ENCODE data around the gene PRRG3.

Gene PRRG3

DNA sequence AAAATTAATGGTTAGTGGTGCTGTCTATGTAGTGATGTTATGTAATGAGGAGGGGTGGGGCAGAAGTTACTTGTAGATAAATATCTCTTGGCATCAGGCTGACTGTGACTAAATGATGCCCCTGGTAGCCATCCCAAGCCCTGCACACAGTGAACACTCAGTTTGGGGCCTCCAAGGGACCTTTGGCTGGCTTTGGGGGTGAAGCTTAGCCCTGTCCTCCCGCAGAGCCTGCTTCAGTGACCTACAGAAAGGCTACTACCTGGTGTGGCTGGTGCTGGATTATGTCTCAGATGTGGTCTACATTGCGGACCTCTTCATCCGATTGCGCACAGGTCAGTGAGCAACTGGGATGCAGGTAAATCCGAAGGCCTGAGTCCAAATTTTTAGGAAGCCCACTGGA lies 47.1 kb downstream of the PRRG3 start:
- no peak for DNase-seq (ENCODE audit: low read depth in 4 of 4, low spot score in 1 of 4)

DNA sequence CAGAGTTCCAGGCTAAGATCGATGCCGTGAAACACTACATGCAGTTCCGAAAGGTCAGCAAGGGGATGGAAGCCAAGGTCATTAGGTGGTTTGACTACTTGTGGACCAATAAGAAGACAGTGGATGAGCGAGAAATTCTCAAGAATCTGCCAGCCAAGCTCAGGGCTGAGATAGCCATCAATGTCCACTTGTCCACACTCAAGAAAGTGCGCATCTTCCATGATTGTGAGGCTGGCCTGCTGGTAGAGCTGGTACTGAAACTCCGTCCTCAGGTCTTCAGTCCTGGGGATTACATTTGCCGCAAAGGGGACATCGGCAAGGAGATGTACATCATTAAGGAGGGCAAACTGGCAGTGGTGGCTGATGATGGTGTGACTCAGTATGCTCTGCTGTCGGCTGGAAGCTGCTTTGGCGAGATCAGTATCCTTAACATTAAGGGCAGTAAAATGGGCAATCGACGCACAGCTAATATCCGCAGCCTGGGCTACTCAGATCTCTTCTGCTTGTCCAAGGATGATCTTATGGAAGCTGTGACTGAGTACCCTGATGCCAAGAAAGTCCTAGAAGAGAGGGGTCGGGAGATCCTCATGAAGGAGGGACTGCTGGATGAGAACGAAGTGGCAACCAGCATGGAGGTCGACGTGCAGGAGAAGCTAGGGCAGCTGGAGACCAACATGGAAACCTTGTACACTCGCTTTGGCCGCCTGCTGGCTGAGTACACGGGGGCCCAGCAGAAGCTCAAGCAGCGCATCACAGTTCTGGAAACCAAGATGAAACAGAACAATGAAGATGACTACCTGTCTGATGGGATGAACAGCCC lies 48.6 kb downstream of the PRRG3 start:
- DNase-seq (ENCODE audit: low read depth in 4 of 4, low spot score in 1 of 4): no peak

DNA sequence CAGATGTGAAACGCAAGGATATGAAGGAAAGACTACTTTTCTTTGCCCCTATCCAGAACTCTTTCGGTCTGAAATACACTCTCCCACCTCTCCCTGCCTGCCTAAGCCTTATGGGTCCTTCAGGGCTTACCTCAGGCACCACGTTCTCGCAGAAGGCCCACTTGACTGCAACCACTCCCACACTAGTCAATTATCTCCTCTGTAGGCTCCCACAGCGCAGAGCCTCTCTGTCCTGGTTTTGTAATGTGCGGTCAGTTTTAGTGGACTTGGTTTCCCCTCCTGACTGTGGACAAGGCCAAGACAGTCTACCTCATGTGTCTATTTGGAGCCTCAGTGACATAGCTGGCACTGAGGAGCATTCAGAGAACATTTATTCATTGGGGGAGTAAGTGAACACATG lies 50.4 kb downstream of the PRRG3 start:
- DNase-seq (ENCODE audit: low read depth in 4 of 4, low spot score in 1 of 4): no peak

DNA sequence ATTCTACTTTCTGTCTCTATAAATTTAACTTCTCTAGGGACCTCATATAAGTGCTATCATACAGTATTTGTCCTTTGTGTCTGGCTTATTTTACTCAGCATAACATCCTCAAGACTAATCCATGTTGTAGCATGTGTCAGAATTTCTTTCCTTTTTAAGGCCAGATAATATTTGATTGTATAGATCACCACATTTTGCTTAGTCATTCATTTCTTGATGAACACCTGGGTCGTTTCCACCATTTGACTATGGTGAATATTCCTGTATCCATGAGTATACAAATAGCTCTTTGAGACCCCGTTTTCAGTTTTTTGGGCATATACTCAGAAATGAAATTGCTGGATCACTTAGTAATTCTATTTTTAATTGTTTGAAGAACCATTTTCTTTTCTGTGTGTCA lies 51.2 kb downstream of the PRRG3 start:
- no peak for DNase-seq (ENCODE audit: low read depth in 4 of 4, low spot score in 1 of 4)

DNA sequence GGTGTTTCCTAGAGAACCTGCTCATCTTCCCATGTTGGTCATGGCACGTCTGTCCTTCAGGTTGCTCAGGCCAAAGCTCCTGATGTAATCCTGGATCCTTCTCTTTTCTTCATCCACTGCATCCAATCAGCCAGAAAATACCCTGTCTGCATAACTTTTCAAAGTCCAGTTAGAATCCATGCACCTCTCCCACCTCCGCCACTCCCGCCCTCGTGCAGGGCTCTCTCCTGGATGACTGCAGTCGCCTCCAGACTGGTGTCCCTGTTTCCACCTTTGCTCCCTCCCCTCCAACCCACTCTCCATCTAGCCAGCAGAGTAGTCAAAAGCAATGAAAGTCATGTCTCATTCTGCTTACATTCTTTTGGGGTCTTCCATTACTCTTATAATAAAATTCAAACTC lies 55.3 kb downstream of the PRRG3 start:
- no peak for DNase-seq (ENCODE audit: low read depth in 4 of 4, low spot score in 1 of 4)

DNA sequence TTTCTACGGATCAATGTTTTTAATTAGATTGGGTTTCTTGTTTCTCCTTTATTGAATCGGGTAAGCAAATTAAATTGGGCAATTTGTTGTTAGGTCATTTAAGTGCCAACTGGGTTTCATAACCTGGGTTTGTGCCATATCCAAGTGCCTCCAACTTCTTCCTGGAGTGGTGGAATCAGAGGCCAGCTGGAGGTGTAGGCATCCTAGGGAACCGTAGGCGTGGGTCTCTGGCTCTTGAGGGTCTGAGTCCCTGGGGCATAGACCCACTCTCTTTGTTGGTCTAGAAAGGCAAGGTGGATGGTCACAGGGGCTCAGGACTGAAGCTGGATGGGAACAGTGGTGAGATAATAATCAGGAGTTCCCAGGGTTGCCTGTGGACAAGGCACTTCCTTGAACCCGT lies 57.6 kb downstream of the PRRG3 start:
- no peak for DNase-seq (ENCODE audit: low read depth in 4 of 4, low spot score in 1 of 4)

DNA sequence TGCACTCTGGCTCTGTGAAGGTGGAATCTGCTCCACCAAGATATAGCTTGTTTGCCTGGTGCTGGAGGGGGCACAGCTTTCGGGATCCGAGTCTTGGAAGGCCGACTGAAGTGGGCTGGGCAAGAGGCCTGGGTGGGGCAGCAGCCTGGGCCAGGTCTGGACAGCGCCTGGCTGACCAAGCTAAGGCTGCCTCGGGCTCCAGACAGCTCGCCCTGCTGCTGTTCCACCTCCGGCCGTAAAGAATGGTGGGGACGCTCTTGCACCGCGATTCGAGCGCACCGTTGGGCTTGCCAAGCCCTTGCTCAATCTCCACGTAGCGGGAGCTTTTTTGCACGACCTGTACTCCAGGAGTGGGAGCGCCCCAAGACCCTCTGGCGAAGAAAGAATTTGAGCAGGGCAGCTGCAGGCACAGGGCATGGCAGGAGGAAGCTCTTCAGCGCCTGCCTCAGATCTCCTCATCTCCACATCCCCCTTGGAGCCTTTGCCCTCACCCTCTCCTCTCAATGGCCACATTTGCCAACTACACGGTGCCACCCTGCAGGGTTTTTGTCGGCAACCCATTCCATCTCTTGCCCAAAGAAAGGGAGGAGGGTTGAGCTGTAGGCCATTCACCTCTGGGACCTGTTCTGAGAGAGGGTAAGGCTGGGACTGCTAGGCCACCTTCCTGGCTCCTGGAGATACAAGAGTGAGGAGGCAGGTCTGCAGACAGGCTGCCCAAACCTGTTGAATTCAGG lies 58.2 kb downstream of the PRRG3 start:
- DNase-seq (ENCODE audit: low read depth in 4 of 4, low spot score in 1 of 4): no peak

DNA sequence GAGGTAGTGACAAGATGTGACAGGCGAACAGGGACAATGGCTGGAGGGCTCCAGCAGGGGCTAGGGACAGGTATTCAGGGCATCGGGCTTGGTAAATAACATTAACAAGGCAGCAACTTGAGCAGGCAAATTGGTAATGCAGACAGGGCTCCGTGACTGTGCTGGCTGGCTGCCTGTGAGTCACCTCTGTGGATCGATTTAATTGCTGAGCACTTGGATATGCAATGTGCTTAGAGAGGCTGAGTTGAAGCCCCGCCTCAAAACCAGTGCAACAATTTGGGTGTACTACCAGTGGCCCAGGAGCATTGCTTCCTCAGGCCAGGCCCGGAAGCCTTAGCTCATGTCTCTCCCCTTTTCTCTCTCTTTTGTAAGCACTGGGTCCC lies 58.8 kb downstream of the PRRG3 start:
- no peak for DNase-seq (ENCODE audit: low read depth in 4 of 4, low spot score in 1 of 4)

DNA sequence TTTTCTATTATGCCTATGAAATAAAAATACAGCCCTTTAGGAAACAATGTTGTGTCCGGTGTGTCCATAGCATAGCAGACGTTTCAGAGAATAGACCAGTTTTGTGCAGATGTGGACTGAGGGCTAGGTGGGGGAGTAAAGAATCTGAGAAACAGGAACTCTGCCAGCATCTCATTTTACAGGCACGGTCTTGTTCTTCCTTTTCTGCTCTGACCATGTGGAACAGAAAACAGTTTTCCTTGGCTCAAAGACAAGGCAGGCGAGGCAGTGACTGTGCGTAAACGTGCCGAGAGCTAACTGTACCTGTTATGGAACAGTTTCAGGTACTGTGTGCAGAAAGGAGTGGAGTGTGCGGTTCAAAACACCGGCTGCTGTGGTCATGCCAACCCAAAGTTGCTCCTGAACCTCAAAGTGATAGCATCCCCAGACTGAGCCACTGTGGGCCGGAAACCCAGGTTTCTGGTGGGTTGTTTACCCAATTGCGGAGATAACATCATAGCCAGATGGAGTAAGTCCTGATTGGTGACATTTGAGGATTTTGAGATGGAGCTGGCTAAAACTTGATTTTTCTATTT lies 59.5 kb downstream of the PRRG3 start:
- no peak for DNase-seq (ENCODE audit: low read depth in 4 of 4, low spot score in 1 of 4)
